Middle frontal gyrus (tissue), 1 donor: ENCODE measurements around the gene MAP3K6.

ENCODE experiments used
- DNase-seq: peaks from one replicate; pipeline ENCODE4 v3.0.0-alpha.2; 2015; ENCODE audit warnings: low spot score; ENCODE audit errors: extremely low spot score

The MAP3K6 gene

GRCh38 chr1:27307874-27308598, 58.7 kb downstream of the MAP3K6 start:
- no peak for DNase-seq

- no peak for DNase-seq
Measured at GRCh38 chr1:27306892-27307761, 59.6 kb downstream of the MAP3K6 start.

GRCh38 chr1:27306071-27306470, 60.7 kb downstream of the MAP3K6 start:
- DNase-seq: no peak
